HepG2 (cell line): Measurements from ENCODE around the gene GDPD4. TPM values are rescaled to one million over a fixed set of nuclear protein-coding genes. Genes with fewer than 3 reads are reported as not detected.

ENCODE experiments used
- AHR ChIP-seq: IDR thresholded peaks from 2 replicates; pipeline ENCODE4 v1.6.1; 2018; ENCODE audit warnings: missing genetic modification reagents, missing compliant biosample characterization
- ARID3A ChIP-seq: IDR thresholded peaks from 2 replicates; pipeline ENCODE4 v1.6.1; 2012; ENCODE audit warnings: low read depth, low read length, improper control_type of control experiment
- DRAP1 ChIP-seq: IDR thresholded peaks from 2 replicates; pipeline ENCODE4 v1.6.1; 2016; ENCODE audit warnings: missing genetic modification reagents, missing compliant biosample characterization
- ETS1 ChIP-seq: sonication (generic); formaldehyde crosslinking; IDR thresholded peaks from 2 replicates; pipeline ENCODE4 v1.4.0; 2020; ENCODE audit warnings: missing genetic modification reagents
- MTA1 ChIP-seq: sonication (generic); formaldehyde crosslinking; IDR thresholded peaks from 2 replicates; pipeline ENCODE4 v1.4.0; 2020; ENCODE audit warnings: missing genetic modification reagents, mild to moderate bottlenecking, borderline replicate concordance
- MTF1 ChIP-seq: sonication (generic); formaldehyde crosslinking; IDR thresholded peaks from 2 replicates; pipeline ENCODE4 v1.5.0; 2020; ENCODE audit warnings: missing genetic modification reagents
- NFE2L1 ChIP-seq: sonication (generic); formaldehyde crosslinking; IDR thresholded peaks from 2 replicates; pipeline ENCODE4 v1.4.0; 2020; ENCODE audit warnings: missing genetic modification reagents, mild to moderate bottlenecking, borderline replicate concordance
- NFYC ChIP-seq: IDR thresholded peaks from 2 replicates; pipeline ENCODE4 v1.6.1; 2016; ENCODE audit warnings: missing genetic modification reagents, missing compliant biosample characterization
- RFXAP ChIP-seq: sonication (generic); formaldehyde crosslinking; IDR thresholded peaks from 2 replicates; pipeline ENCODE4 v1.4.0; 2020; ENCODE audit warnings: missing genetic modification reagents, borderline replicate concordance
- TIGD3 ChIP-seq: sonication (generic); formaldehyde crosslinking; IDR thresholded peaks from 2 replicates; pipeline ENCODE4 v1.5.1; 2020; ENCODE audit warnings: mild to moderate bottlenecking, missing genetic modification reagents, borderline replicate concordance
- TRIM24 ChIP-seq: sonication (generic); formaldehyde crosslinking; IDR thresholded peaks from 2 replicates; pipeline ENCODE4 v1.8.0; 2022; ENCODE audit warnings: mild to moderate bottlenecking, missing genetic modification reagents
- ZBTB40 ChIP-seq, 2 experiments: fragments of 450-650 bp in 1 of 2; sonication (generic) in 1 of 2; formaldehyde crosslinking in 1 of 2; IDR thresholded peaks; 2 replicates each; pipeline versions ENCODE4 v1.6.1 to v1.8.0; 2016 to 2022; ENCODE audit warnings: antibody characterized with exemption in 1 of 2, mild to moderate bottlenecking in 1 of 2, missing genetic modification reagents in 1 of 2
- ZBTB7B ChIP-seq: sonication (generic); formaldehyde crosslinking; IDR thresholded peaks from 2 replicates; pipeline ENCODE4 v1.4.0; 2020; ENCODE audit warnings: missing genetic modification reagents
- ZMYM3 ChIP-seq: sonication (generic); formaldehyde crosslinking; IDR thresholded peaks from 2 replicates; pipeline ENCODE4 v1.5.1; 2020; ENCODE audit warnings: mild to moderate bottlenecking, missing genetic modification reagents
- ZNF629 ChIP-seq: sonication (generic); formaldehyde crosslinking; conservative IDR thresholded peaks from 2 replicates; pipeline ENCODE4 v1.5.0; 2020; ENCODE audit warnings: missing genetic modification reagents
- ZNF780A ChIP-seq: sonication (generic); formaldehyde crosslinking; IDR thresholded peaks from 2 replicates; pipeline ENCODE4 v1.8.0; 2022; ENCODE audit warnings: mild to moderate bottlenecking, missing genetic modification reagents, moderate library complexity
- ZSCAN31 ChIP-seq: sonication (generic); formaldehyde crosslinking; IDR thresholded peaks from 2 replicates; pipeline ENCODE4 v1.5.0; 2020; ENCODE audit warnings: low read depth, mild to moderate bottlenecking, missing genetic modification reagents
- polyA plus RNA-seq, 8 experiments: library from polyadenylated mRNA; depleted of rRNA in 3 of 8; stranded (reverse) in 7 of 8; unstranded in 1 of 8; fragments of >200 nt; fragmentation: Illumina TruSeq in 4 of 8; extraction: Trizol in 4 of 8; gene quantifications; 2 replicates each; pipeline versions ENCODE4 v1.2.1 to v1.2.3, GENCODE V29; 2011 to 2016; ENCODE audit warnings: low read depth in 4 of 8, missing spikeins in 1 of 8, mixed read lengths in 1 of 8; ENCODE audit not compliant: insufficient read depth in 1 of 8
- total RNA-seq, 5 experiments: library from RNA; depleted of rRNA; stranded (reverse); fragments of >200 nt; fragmentation: Illumina TruSeq; extraction: Trizol; gene quantifications; 2 replicates each; pipeline ENCODE4 v1.2.3, GENCODE V29; 2016; ENCODE audit warnings: low read depth in 1 of 5

Gene GDPD4
- total and polyA plus RNA-seq, 2 of the 13 experiments (the other 11 are each of a cell fraction or from before 2014, with no cell fraction given), result not detected

GRCh38 chr11:77302752-77303151 lies 1.3 kb upstream of the GDPD4 start (continued):
- TF ChIP-seq TIGD3 (CRISPR knock-in tag), result no peak
- TF ChIP-seq ZBTB7B (CRISPR knock-in tag), result no peak
- TF ChIP-seq MTF1 (CRISPR knock-in tag), result no peak
- no peak for TF ChIP-seq ZSCAN31 (CRISPR knock-in tag)
- no peak for TF ChIP-seq NFE2L1 (CRISPR knock-in tag)
- TF ChIP-seq TRIM24 (CRISPR knock-in tag), result no peak
- TF ChIP-seq ARID3A, result no peak
- no peak for TF ChIP-seq ZBTB40 (IDR thresholded peaks at IDR 0.05)
- TF ChIP-seq ZBTB40 (CRISPR knock-in tag; IDR thresholded peaks at IDR 0.05), result no peak
- TF ChIP-seq ETS1 (CRISPR knock-in tag), result no peak
- no peak for TF ChIP-seq DRAP1 (CRISPR knock-in tag)
- TF ChIP-seq ZNF780A, result no peak
- 0 out of 2 replicates have a peak, but pooled peaks have one; percentile 32 for TF ChIP-seq ZMYM3 (CRISPR knock-in tag)
- TF ChIP-seq MTA1 (CRISPR knock-in tag), result no peak
- no peak for TF ChIP-seq NFYC
- peak; percentile 85 for TF ChIP-seq ZNF629 (CRISPR knock-in tag)
- TF ChIP-seq AHR (CRISPR knock-in tag), result no peak
- TF ChIP-seq RFXAP, result no peak
